Sigmoid colon (tissue), 4 donors: ENCODE data around the gene TAS2R60.

Experiments used
- EP300 ChIP-seq, 4 donors: sonication (generic); formaldehyde crosslinking; IDR thresholded peaks; one replicate each; pipeline ENCODE4 v1.6.1; 2017; ENCODE audit warnings: antibody characterized with exemption in 4 of 4
- POLR2A ChIP-seq, 2 donors: fragments of 450-650 bp; IDR thresholded peaks; one replicate each; pipeline ENCODE4 v1.6.1; 2016; ENCODE audit warnings: antibody characterized with exemption in 2 of 2, mild to moderate bottlenecking in 2 of 2, moderate library complexity in 2 of 2
- POLR2AphosphoS5 ChIP-seq, 4 donors: sonication (generic); formaldehyde crosslinking; IDR thresholded peaks; one replicate each; pipeline ENCODE4 v1.6.1; 2017; ENCODE audit warnings: antibody characterized with exemption in 4 of 4
- TF ChIP-seq, protein P1 (sequence below), 4 experiments: fragments of 450-650 bp in 3 of 4; fragments of 200-600 bp in 1 of 4; IDR thresholded peaks; one replicate each; pipeline ENCODE4 v1.5.1; 2016 to 2019; ENCODE audit warnings: antibody characterized with exemption in 4 of 4, mild to moderate bottlenecking in 3 of 4, moderate library complexity in 2 of 4

GRCh38 chr7:143451122-143451521 is 7.9 kb downstream of the TAS2R60 start:
- TF ChIP-seq, protein P1, sequence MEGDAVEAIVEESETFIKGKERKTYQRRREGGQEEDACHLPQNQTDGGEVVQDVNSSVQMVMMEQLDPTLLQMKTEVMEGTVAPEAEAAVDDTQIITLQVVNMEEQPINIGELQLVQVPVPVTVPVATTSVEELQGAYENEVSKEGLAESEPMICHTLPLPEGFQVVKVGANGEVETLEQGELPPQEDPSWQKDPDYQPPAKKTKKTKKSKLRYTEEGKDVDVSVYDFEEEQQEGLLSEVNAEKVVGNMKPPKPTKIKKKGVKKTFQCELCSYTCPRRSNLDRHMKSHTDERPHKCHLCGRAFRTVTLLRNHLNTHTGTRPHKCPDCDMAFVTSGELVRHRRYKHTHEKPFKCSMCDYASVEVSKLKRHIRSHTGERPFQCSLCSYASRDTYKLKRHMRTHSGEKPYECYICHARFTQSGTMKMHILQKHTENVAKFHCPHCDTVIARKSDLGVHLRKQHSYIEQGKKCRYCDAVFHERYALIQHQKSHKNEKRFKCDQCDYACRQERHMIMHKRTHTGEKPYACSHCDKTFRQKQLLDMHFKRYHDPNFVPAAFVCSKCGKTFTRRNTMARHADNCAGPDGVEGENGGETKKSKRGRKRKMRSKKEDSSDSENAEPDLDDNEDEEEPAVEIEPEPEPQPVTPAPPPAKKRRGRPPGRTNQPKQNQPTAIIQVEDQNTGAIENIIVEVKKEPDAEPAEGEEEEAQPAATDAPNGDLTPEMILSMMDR (IDR thresholded peaks at IDR 0.05), result no peak
- TF ChIP-seq POLR2A (IDR thresholded peaks at IDR 0.05), result no peak
- TF ChIP-seq POLR2AphosphoS5 (IDR thresholded peaks at IDR 0.05), result no peak
- no peak for TF ChIP-seq EP300 (IDR thresholded peaks at IDR 0.05)
